K562 (cell line): ENCODE data around the gene HOXB7. TPM values are rescaled to one million over a fixed set of nuclear protein-coding genes. Genes with fewer than 3 reads are reported as not detected.

Experiments used
- ATAC-seq: fragments of 200-7000 bp; cut with Tn5 transposase; 3 replicates; pipeline ENCODE4 v1.9.1; 2020; ENCODE audit warnings: moderate library complexity
- BruUV-seq: library from RNA; stranded (reverse); fragments of 400-500 nt; replicated peaks from 2 replicates; lab custom pipeline; 2021; lab: Mats Ljungman, UMichigan
- CTCF ChIA-PET: fragments of 300-600 bp; formaldehyde crosslinking; extraction: SDS; loops from one replicate; lab custom pipeline; 2021; ENCODE audit warnings: low intra/inter-chr PET ratio; lab: Yijun Ruan, JAX
- POLR2A ChIA-PET: fragments of 300-600, 350-650 bp; sonication (Branson Sonifier 250); formaldehyde crosslinking; extraction: SDS; loops from one replicate; lab custom pipeline; 2021; ENCODE audit warnings: antibody characterized with exemption, inconsistent platforms; lab: Yijun Ruan, JAX
- DNase-seq, 4 experiments: peaks; one replicate each; pipeline versions ENCODE4 v3.0.0 to v3.0.0-alpha.2; 2011 to 2018; ENCODE audit warnings: low spot score in 3 of 4, mixed read lengths in 3 of 4; ENCODE audit errors: extremely low read depth in 1 of 4
- FAIRE-seq: peaks from 2 replicates; lab custom pipeline; 2011; peaks lifted over from hg19 to GRCh38; lab: Jason Lieb, UNC
- H2AFZ ChIP-seq: 2 replicates; pipeline ENCODE4 v1.6.0; 2011; ENCODE audit warnings: low read depth, low read length, control low read depth, inconsistent platforms
- H3K27ac ChIP-seq: fragments of 200-600 bp; 3 replicates; pipeline ENCODE4 v1.8.0; 2011; ENCODE audit warnings: low read depth, mild to moderate bottlenecking, control low read depth, inconsistent platforms, low read length, moderate library complexity, mixed read lengths; ENCODE audit errors: extremely low read depth
- H3K27me3 ChIP-seq, 2 experiments: fragments of 300-600 bp in 1 of 2; 2 replicates in 1 of 2; 3 replicates in 1 of 2; pipeline versions ENCODE4 v1.6.0 to v1.8.0; 2011; ENCODE audit warnings: inconsistent platforms in 2 of 2, low read length in 2 of 2, mild to moderate bottlenecking in 1 of 2, mixed read lengths in 1 of 2, moderate library complexity in 1 of 2; ENCODE audit not compliant: control insufficient read depth in 2 of 2, insufficient read depth in 2 of 2
- H3K36me3 ChIP-seq: fragments of 300-600 bp; 3 replicates; pipeline ENCODE4 v1.8.0; 2011; ENCODE audit warnings: mild to moderate bottlenecking, low read length, inconsistent platforms; ENCODE audit not compliant: control insufficient read depth, insufficient read depth
- H3K4me1 ChIP-seq, 2 experiments: fragments of 200-600 bp in 1 of 2; replicated peaks in 1 of 2; 2 replicates in 1 of 2; 3 replicates in 1 of 2; pipeline versions ENCODE4 v1.5.1 to v1.8.0; 2011; ENCODE audit warnings: inconsistent platforms in 2 of 2, low read length in 2 of 2, mild to moderate bottlenecking in 1 of 2, mixed read lengths in 1 of 2, moderate library complexity in 1 of 2; ENCODE audit not compliant: control insufficient read depth in 2 of 2, insufficient read depth in 2 of 2
- H3K4me2 ChIP-seq: 2 replicates; pipeline ENCODE4 v1.6.1; 2011; ENCODE audit warnings: low read length, control low read depth, inconsistent platforms, mixed read lengths; ENCODE audit not compliant: insufficient read depth
- H3K4me3 ChIP-seq: fragments of 200-600 bp; sonication (generic), shearing (Covaris generic); 2 replicates; pipeline ENCODE4 v1.5.1; 2016; ENCODE audit warnings: control low read depth, inconsistent platforms
- H3K79me2 ChIP-seq: fragments of 200-600 bp; 3 replicates; pipeline ENCODE4 v1.8.0; 2011; ENCODE audit warnings: low read length, inconsistent platforms; ENCODE audit not compliant: control insufficient read depth, insufficient read depth
- H3K9ac ChIP-seq, 2 experiments: 2 replicates each; pipeline versions ENCODE4 v1.6.0 to v1.6.1; 2011; ENCODE audit warnings: low read depth in 2 of 2, low read length in 2 of 2, control low read depth in 1 of 2, inconsistent platforms in 1 of 2, mild to moderate bottlenecking in 1 of 2, mixed read lengths in 1 of 2; ENCODE audit not compliant: insufficient read depth in 1 of 2
- H3K9me1 ChIP-seq: one replicate; pipeline ENCODE4 v1.6.0; 2011; ENCODE audit warnings: inconsistent platforms, mild to moderate bottlenecking, low read length, moderate library complexity; ENCODE audit not compliant: control insufficient read depth, insufficient read depth
- H3K9me3 ChIP-seq: replicated peaks from 2 replicates; pipeline ENCODE4 v1.5.1; 2011; ENCODE audit warnings: low read depth, low read length, inconsistent platforms; ENCODE audit not compliant: control insufficient read depth, insufficient read depth
- H4K20me1 ChIP-seq: replicated peaks from 2 replicates; pipeline ENCODE4 v1.6.1; 2011; ENCODE audit warnings: low read length, inconsistent platforms, mixed read lengths; ENCODE audit not compliant: control insufficient read depth, insufficient read depth
- FOSL1 ChIP-seq: fragments of 200-800 bp; sonication (Bioruptor generic); conservative IDR thresholded peaks from 2 replicates; pipeline ENCODE4 v1.6.1; 2016; ENCODE audit warnings: missing genetic modification characterization, missing compliant biosample characterization
- FOXM1 ChIP-seq, 2 experiments: fragments of 450-650 bp in 1 of 2; sonication (generic) in 1 of 2; formaldehyde crosslinking in 1 of 2; IDR thresholded peaks; 2 replicates each; pipeline versions ENCODE4 v1.6.1 to v1.9.0; 2017 to 2022; ENCODE audit warnings: low read depth in 2 of 2, mild to moderate bottlenecking in 2 of 2, missing genetic modification reagents in 1 of 2, moderate library complexity in 1 of 2
- GABPB1 ChIP-seq: sonication (generic); formaldehyde crosslinking; IDR thresholded peaks from 2 replicates; pipeline ENCODE4 v1.8.0; 2022; ENCODE audit warnings: mild to moderate bottlenecking, missing genetic modification reagents
- GTF2A2 ChIP-seq: IDR thresholded peaks from 2 replicates; pipeline ENCODE4 v1.6.1; 2016; ENCODE audit warnings: mild to moderate bottlenecking, missing genetic modification characterization, missing compliant biosample characterization
- HNRNPLL ChIP-seq: fragments of 200-400 bp; formaldehyde crosslinking; IDR thresholded peaks from 2 replicates; pipeline ENCODE4 v1.6.1; 2017; ENCODE audit warnings: low read length, low read depth, mild to moderate bottlenecking; ENCODE audit not compliant: poor library complexity, severe bottlenecking
- NRF1 ChIP-seq, 2 experiments: fragments of 450-650 bp; IDR thresholded peaks in 1 of 2; conservative IDR thresholded peaks in 1 of 2; 2 replicates each; pipeline ENCODE4 v1.6.1; 2014; ENCODE audit warnings: mild to moderate bottlenecking in 2 of 2
- PHB2 ChIP-seq: fragments of 450-650 bp; IDR thresholded peaks from 2 replicates; pipeline ENCODE4 v1.6.1; 2017; ENCODE audit warnings: low read depth
- PTBP1 ChIP-seq: fragments of 200-400 bp; formaldehyde crosslinking; IDR thresholded peaks from 2 replicates; pipeline ENCODE4 v1.6.1; 2017; ENCODE audit warnings: low read depth, low read length
- RFX5 ChIP-seq: IDR thresholded peaks from 2 replicates; pipeline ENCODE4 v1.6.1; 2011; ENCODE audit warnings: low read depth, mild to moderate bottlenecking, improper control_type of control experiment, low read length
- SMARCE1 ChIP-seq: fragments of 450-650 bp; IDR thresholded peaks from 2 replicates; pipeline ENCODE4 v1.7.1; 2016; ENCODE audit warnings: mild to moderate bottlenecking
- SNRNP70 ChIP-seq: fragments of 200-400 bp; formaldehyde crosslinking; optimal IDR thresholded peaks from 2 replicates; pipeline ENCODE3; 2017; ENCODE audit warnings: low read depth, low read length
- SREBF2 ChIP-seq: sonication (generic); formaldehyde crosslinking; IDR thresholded peaks from 2 replicates; pipeline ENCODE4 v1.4.0; 2020; ENCODE audit warnings: mild to moderate bottlenecking, missing genetic modification reagents
- ZNF175 ChIP-seq: fragments of 200-800 bp; sonication (Bioruptor generic); IDR thresholded peaks from 2 replicates; pipeline ENCODE4 v1.6.1; 2016; ENCODE audit warnings: low read depth, mild to moderate bottlenecking, missing genetic modification characterization, missing compliant biosample characterization
- ZNF277 ChIP-seq: fragments of 250-450 bp; sonication (Bioruptor Pico); IDR thresholded peaks from 2 replicates; pipeline ENCODE4 v1.8.0; 2022; ENCODE audit warnings: inconsistent platforms, mild to moderate bottlenecking, moderate library complexity, borderline replicate concordance
- WGBS: fragments of 100-300 bp; shearing (Covaris generic); methylation state at CpG from one replicate; pipeline ENCODE4 v1.1.6; 2016; ENCODE audit warnings: low coverage, mixed read lengths; ENCODE audit not compliant: insufficient coverage; ENCODE audit errors: missing lambda C conversion rate; 5-methylcytosine and 5-hydroxymethylcytosine counted together
- in situ Hi-C: fragments of 300-500 bp; cut with MboI; formaldehyde crosslinking; loops from 4 replicates; pipeline ENCODE4 v1.15.0; 2018; ENCODE audit warnings: inconsistent platforms, mixed read lengths
- intact Hi-C: fragments of 100-400 bp; cut with micrococcal nuclease; formaldehyde crosslinking; loops from 2 replicates; pipeline ENCODE4 v1.14.2; 2022
- polyA plus RNA-seq, 8 experiments: library from polyadenylated mRNA; depleted of rRNA in 4 of 8; stranded (reverse) in 5 of 8; unstranded in 3 of 8; fragments of >200 nt; fragmentation: Nextera tagmentation in 2 of 8; fragmentation: Illumina TruSeq in 1 of 8; extraction: Ambion mirVana in 2 of 8; extraction: Trizol in 1 of 8; gene quantifications; 2 replicates each; pipeline versions ENCODE4 v1.2.1 to v1.2.3, GENCODE V29; 2011 to 2014; ENCODE audit warnings: inconsistent platforms in 1 of 8, missing spikeins in 1 of 8
- total RNA-seq, 7 experiments: library from RNA; depleted of rRNA in 6 of 7; stranded (reverse); fragments of >200 nt in 6 of 7; fragmentation: Illumina TruSeq in 2 of 7; extraction: Trizol in 2 of 7; gene quantifications; 2 replicates each; pipeline versions ENCODE4 v1.2.1 to v1.2.3, GENCODE V29; 2011 to 2021; ENCODE audit warnings: low replicate concordance in 1 of 7
- TF ChIP-seq, protein P1 (sequence below): sonication (generic); formaldehyde crosslinking; IDR thresholded peaks from 2 replicates; pipeline ENCODE4 v1.8.0; 2022; ENCODE audit warnings: mild to moderate bottlenecking, low read depth, missing genetic modification reagents
- TF ChIP-seq, protein P2 (sequence below): sonication (generic); formaldehyde crosslinking; IDR thresholded peaks from 2 replicates; pipeline ENCODE4 v1.8.0; 2022; ENCODE audit warnings: mild to moderate bottlenecking, missing genetic modification reagents

HOXB7 gene
- total and polyA plus RNA-seq, 9 of the 15 experiments (the other 6 are each of a cell fraction or from before 2014, with no cell fraction given): 5.5 to 16.7 (median 8.3) TPM

DNA sequence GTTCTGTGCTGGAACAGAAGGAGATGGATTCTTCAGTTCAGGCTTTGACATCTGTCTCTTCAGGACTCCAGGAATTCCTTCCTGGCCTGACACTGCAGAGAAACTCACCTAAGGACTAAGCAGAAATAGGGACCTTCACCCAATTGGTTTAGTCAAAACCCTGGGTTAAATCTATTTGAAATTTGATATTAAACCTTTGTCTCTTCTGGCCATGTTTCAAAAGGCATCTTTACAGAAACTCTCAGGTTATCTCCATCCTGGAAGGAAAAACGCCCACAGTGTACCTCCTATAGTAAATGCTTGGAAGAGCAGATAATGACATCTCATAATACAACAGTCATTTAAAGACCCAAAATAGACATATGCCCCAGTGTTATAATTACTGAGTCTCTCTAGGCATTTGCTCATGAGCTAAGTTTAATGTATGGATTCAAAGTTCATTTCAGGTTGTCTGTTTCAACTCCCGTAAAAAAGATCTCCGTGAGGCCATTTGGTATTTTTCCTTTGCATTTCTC, 27.1 kb downstream of the HOXB7 start:
- DNase-seq: no peak
- WGBS: 23% methylated on average over 3 of the region's 3 CpGs
- H3K79me2 ChIP-seq: peaks cover 59% of the 10 kb centered on the region
- H3K4me3 ChIP-seq: no peak overlapping the region
- peak overlapping the region; percentile 35; the same call in 1 of the 2 replicates for H2AFZ ChIP-seq
- H3K9ac ChIP-seq: peak overlapping the region in 1 of 2 experiments; percentile 35; a peak in 2 of 4 replicates
- H3K27me3 ChIP-seq: no peaks in the 10 kb centered on the region
- POLR2A ChIA-PET: interaction anchor here (2.4 kb wide), 1 partner anchor 9 kb away, joined by 12 read pairs; the partner anchor contains the start of gene HOXB5
- no TSS peak for BruUV-seq
- peak overlapping the region; percentile 95 for H3K27ac ChIP-seq
- intact Hi-C loops (no loop called here), in situ Hi-C loops (no loop called here)
- CTCF ChIA-PET: interaction anchor here (0.6 kb wide), 1 partner anchor 223 kb away, joined by 3 read pairs; no protein-coding TSS in a partner anchor
- no peak for FAIRE-seq
- peaks cover 38 to 47% of the 10 kb centered on the region in 2 experiments for H3K4me1 ChIP-seq
- H4K20me1 ChIP-seq: no peaks in the 10 kb centered on the region
- ATAC-seq: no peak
- H3K9me1 ChIP-seq: no peaks in the 10 kb centered on the region
- H3K4me2 ChIP-seq: peak overlapping the region; percentile 90; the same call in 1 of the 2 replicates
- no peaks in the 10 kb centered on the region for H3K36me3 ChIP-seq
- H3K9me3 ChIP-seq: no peaks in the 10 kb centered on the region
- no peak for TF ChIP-seq SREBF2 (CRISPR knock-in tag)
- TF ChIP-seq ZNF175 (CRISPR knock-in tag): no peak
- no peak for TF ChIP-seq ZNF277 (CRISPR knock-in tag)
- TF ChIP-seq NRF1 (conservative IDR thresholded peaks at IDR 0.05 in 1 of 2, IDR thresholded peaks at IDR 0.05 in 1 of 2): no peak
- no peak for TF ChIP-seq PHB2
- no peak for TF ChIP-seq GTF2A2 (tag)
- no peak for TF ChIP-seq RFX5
- TF ChIP-seq SMARCE1: no peak
- no peak for TF ChIP-seq FOXM1 (IDR thresholded peaks at IDR 0.05; ENCODE audit: low read depth)
- TF ChIP-seq FOXM1 (CRISPR knock-in tag; IDR thresholded peaks at IDR 0.05; ENCODE audit: low read depth): no peak
- TF ChIP-seq SNRNP70: no peak
- no peak for TF ChIP-seq GABPB1
- no peak for TF ChIP-seq PTBP1
- no peak for TF ChIP-seq HNRNPLL
- TF ChIP-seq, protein P1, sequence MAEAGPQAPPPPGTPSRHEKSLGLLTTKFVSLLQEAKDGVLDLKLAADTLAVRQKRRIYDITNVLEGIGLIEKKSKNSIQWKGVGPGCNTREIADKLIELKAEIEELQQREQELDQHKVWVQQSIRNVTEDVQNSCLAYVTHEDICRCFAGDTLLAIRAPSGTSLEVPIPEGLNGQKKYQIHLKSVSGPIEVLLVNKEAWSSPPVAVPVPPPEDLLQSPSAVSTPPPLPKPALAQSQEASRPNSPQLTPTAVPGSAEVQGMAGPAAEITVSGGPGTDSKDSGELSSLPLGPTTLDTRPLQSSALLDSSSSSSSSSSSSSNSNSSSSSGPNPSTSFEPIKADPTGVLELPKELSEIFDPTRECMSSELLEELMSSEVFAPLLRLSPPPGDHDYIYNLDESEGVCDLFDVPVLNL: no peak
- no peak for TF ChIP-seq FOSL1 (tag)
- TF ChIP-seq, protein P2, sequence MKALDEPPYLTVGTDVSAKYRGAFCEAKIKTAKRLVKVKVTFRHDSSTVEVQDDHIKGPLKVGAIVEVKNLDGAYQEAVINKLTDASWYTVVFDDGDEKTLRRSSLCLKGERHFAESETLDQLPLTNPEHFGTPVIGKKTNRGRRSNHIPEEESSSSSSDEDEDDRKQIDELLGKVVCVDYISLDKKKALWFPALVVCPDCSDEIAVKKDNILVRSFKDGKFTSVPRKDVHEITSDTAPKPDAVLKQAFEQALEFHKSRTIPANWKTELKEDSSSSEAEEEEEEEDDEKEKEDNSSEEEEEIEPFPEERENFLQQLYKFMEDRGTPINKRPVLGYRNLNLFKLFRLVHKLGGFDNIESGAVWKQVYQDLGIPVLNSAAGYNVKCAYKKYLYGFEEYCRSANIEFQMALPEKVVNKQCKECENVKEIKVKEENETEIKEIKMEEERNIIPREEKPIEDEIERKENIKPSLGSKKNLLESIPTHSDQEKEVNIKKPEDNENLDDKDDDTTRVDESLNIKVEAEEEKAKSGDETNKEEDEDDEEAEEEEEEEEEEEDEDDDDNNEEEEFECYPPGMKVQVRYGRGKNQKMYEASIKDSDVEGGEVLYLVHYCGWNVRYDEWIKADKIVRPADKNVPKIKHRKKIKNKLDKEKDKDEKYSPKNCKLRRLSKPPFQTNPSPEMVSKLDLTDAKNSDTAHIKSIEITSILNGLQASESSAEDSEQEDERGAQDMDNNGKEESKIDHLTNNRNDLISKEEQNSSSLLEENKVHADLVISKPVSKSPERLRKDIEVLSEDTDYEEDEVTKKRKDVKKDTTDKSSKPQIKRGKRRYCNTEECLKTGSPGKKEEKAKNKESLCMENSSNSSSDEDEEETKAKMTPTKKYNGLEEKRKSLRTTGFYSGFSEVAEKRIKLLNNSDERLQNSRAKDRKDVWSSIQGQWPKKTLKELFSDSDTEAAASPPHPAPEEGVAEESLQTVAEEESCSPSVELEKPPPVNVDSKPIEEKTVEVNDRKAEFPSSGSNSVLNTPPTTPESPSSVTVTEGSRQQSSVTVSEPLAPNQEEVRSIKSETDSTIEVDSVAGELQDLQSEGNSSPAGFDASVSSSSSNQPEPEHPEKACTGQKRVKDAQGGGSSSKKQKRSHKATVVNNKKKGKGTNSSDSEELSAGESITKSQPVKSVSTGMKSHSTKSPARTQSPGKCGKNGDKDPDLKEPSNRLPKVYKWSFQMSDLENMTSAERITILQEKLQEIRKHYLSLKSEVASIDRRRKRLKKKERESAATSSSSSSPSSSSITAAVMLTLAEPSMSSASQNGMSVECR (CRISPR knock-in tag): no peak
